ENCODE data around the gene TMEM175. TPM values are rescaled to one million over a fixed set of nuclear protein-coding genes. Genes with fewer than 3 reads are reported as not detected.

The TMEM175 gene
- total and polyA plus RNA-seq, 5 donors from 2014 or later: 12.1 to 46.0 (median 14.6) TPM

DNA sequence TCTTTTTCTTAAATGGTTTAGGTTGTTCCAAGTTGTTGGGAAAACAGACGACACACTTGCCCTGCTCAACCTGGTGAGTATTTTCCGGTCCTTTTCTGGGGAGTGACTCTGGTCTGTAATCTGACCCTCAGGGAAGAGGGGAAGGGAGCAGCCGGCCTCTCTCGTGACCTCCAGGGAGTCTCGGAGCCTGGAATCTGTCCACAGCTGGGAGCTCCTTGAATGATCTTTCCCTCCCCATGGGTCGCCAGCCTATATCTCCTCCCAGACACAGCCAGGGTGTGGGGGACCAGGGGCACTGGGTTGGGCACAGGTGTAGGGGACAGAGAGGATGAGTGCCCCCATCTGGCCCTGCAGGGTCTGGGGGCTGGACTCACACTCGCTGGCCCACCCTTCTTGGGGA, 18.9 kb downstream of the TMEM175 start:
- DNase-seq: no peak
- no peak overlapping the region for H3K27ac Mint-ChIP-seq
- no peak overlapping the region for H3K4me3 Mint-ChIP-seq
- no peaks in the 10 kb centered on the region for H3K4me1 Mint-ChIP-seq
- no peak for ATAC-seq (ENCODE audit: low read depth in 2 of 2)
- Histone ChIP-seq H3K4me1 (ENCODE audit: control insufficient read depth, insufficient read depth, low read length, poor library complexity, severe bottlenecking) (no peaks in the 10 kb centered on the region), H3K9me3 (ENCODE audit: control insufficient read depth in 2 of 2, low read length in 2 of 2) (no peaks in the 10 kb centered on the region), H3K27ac (ENCODE audit: insufficient read depth, low read length, poor library complexity, severe bottlenecking) (no peak overlapping the region), H3K36me3 (ENCODE audit: control insufficient read depth, insufficient read depth, low read length) (peaks cover 4% of the 10 kb centered on the region), H3K27me3 (ENCODE audit: control insufficient read depth, insufficient read depth, low read length) (no peaks in the 10 kb centered on the region), H3K4me3 (ENCODE audit: low read depth, low read length) (no peak overlapping the region)
- no peaks in the 10 kb centered on the region for H3K27me3 Mint-ChIP-seq
- H3K36me3 Mint-ChIP-seq: peaks cover 9% of the 10 kb centered on the region
- H3K9me3 Mint-ChIP-seq: no peaks in the 10 kb centered on the region

GRCh38 chr4:951594-952468, 19.6 kb downstream of the TMEM175 start:
- H3K36me3 ChIP-seq (ENCODE audit: control insufficient read depth, insufficient read depth, low read length): peaks cover 4% of the 10 kb centered on the region
- H3K9me3 Mint-ChIP-seq: no peaks in the 10 kb centered on the region
- H3K27me3 ChIP-seq (ENCODE audit: control insufficient read depth, insufficient read depth, low read length): no peaks in the 10 kb centered on the region
- ATAC-seq (ENCODE audit: low read depth in 2 of 2): no peak
- no peaks in the 10 kb centered on the region for H3K4me1 ChIP-seq (ENCODE audit: control insufficient read depth, insufficient read depth, low read length, poor library complexity, severe bottlenecking)
- no peak overlapping the region for H3K4me3 ChIP-seq (ENCODE audit: low read depth, low read length)
- peaks cover 9% of the 10 kb centered on the region for H3K36me3 Mint-ChIP-seq
- H3K9me3 ChIP-seq (ENCODE audit: control insufficient read depth in 2 of 2, low read length in 2 of 2): no peaks in the 10 kb centered on the region
- no peaks in the 10 kb centered on the region for H3K4me1 Mint-ChIP-seq
- no peak overlapping the region for H3K4me3 Mint-ChIP-seq
- peak overlapping the region in 1 of 3 donors; percentile 41 for H3K27ac Mint-ChIP-seq
- H3K27ac ChIP-seq (ENCODE audit: insufficient read depth, low read length, poor library complexity, severe bottlenecking): no peak overlapping the region
- no peaks in the 10 kb centered on the region for H3K27me3 Mint-ChIP-seq
- DNase-seq: no peak

DNA sequence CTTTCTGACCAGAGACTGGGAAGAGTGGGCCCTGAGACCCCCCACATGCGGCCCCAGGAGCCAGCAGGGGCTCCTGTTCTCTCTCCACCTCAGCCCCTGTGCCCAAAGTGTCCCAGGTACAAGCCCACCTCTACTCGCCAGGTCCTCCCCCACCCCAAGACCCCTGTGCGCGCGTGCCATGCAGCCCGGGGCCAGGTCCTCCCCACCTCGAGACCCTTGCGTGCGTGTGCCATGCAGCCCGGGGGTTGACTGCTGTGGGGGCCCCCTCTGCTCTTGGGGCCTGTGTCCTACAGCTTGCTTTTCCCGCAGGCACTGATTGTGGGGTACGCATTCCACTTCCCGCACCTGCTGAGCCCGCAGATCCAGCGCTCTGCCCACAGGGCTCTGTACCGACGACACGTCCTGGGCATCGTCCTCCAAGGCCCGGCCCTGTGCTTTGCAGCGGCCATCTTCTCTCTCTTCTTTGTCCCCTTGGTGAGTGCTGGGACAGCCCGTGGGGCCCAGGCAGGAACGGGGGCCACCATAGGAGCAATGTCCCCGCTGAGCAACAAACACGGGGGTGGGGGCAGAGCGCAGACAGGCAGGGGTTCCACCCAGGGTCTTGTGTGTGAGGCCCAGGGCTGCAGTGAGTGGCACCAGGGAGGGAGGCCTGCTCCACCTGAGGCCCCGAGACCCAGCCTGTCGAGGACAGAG, 20.8 kb downstream of the TMEM175 start:
- Mint-ChIP-seq H3K4me1 (no peaks in the 10 kb centered on the region), H3K9me3 (no peaks in the 10 kb centered on the region), H3K4me3 (no peak overlapping the region), H3K27me3 (no peaks in the 10 kb centered on the region), H3K36me3 (peaks cover 9% of the 10 kb centered on the region), H3K27ac (peak overlapping the region in 1 of 3 donors; percentile 62)
- Histone ChIP-seq H3K9me3 (ENCODE audit: control insufficient read depth in 2 of 2, low read length in 2 of 2) (no peaks in the 10 kb centered on the region), H3K27ac (ENCODE audit: insufficient read depth, low read length, poor library complexity, severe bottlenecking) (no peak overlapping the region), H3K27me3 (ENCODE audit: control insufficient read depth, insufficient read depth, low read length) (no peaks in the 10 kb centered on the region), H3K36me3 (ENCODE audit: control insufficient read depth, insufficient read depth, low read length) (peaks cover 4% of the 10 kb centered on the region), H3K4me3 (ENCODE audit: low read depth, low read length) (no peak overlapping the region), H3K4me1 (ENCODE audit: control insufficient read depth, insufficient read depth, low read length, poor library complexity, severe bottlenecking) (no peaks in the 10 kb centered on the region)
- ATAC-seq (ENCODE audit: low read depth in 2 of 2): no peak
- no peak for DNase-seq

DNA sequence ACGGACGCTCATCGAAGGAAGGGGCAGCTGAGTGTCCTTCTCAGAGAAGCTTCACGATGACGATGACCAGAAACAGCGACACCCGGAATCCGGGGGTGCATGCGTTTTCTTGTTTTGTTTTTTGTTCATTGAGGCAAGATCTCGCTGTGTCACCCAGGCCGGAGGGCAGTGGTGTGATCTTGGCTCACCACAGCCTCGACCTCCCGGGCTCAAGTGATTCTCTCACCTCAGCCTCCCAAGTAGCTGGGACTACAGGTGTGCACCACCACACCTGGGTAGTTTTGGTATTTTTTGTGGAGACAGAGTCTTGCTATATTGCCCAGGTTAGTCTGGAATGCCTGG, 21.3 kb downstream of the TMEM175 start:
- peaks cover 0 to under 1% (median 0%) of the 10 kb centered on the region in 4 donors for H3K4me1 Mint-ChIP-seq
- Histone ChIP-seq H3K9me3 (ENCODE audit: control insufficient read depth in 2 of 2, low read length in 2 of 2) (no peaks in the 10 kb centered on the region), H3K27ac (ENCODE audit: insufficient read depth, low read length, poor library complexity, severe bottlenecking) (no peak overlapping the region), H3K4me3 (ENCODE audit: low read depth, low read length) (no peak overlapping the region), H3K27me3 (ENCODE audit: control insufficient read depth, insufficient read depth, low read length) (no peaks in the 10 kb centered on the region), H3K36me3 (ENCODE audit: control insufficient read depth, insufficient read depth, low read length) (peaks cover 4% of the 10 kb centered on the region), H3K4me1 (ENCODE audit: control insufficient read depth, insufficient read depth, low read length, poor library complexity, severe bottlenecking) (no peaks in the 10 kb centered on the region)
- no peak overlapping the region for H3K4me3 Mint-ChIP-seq
- H3K27me3 Mint-ChIP-seq: no peaks in the 10 kb centered on the region
- ATAC-seq (ENCODE audit: low read depth in 2 of 2): no peak
- no peak for DNase-seq
- no peak overlapping the region for H3K27ac Mint-ChIP-seq
- H3K36me3 Mint-ChIP-seq: peaks cover 10% of the 10 kb centered on the region
- no peaks in the 10 kb centered on the region for H3K9me3 Mint-ChIP-seq

- Mint-ChIP-seq H3K36me3 (peaks cover 14% of the 10 kb centered on the region), H3K9me3 (no peaks in the 10 kb centered on the region), H3K27ac (peak overlapping the region in 1 of 3 donors; percentile 12), H3K4me3 (no peak overlapping the region), H3K27me3 (no peaks in the 10 kb centered on the region), H3K4me1 (peaks cover 0 to 2% (median 0%) of the 10 kb centered on the region in 4 donors)
- Histone ChIP-seq H3K4me3 (ENCODE audit: low read depth, low read length) (no peak overlapping the region), H3K36me3 (ENCODE audit: control insufficient read depth, insufficient read depth, low read length) (peaks cover 4% of the 10 kb centered on the region), H3K27me3 (ENCODE audit: control insufficient read depth, insufficient read depth, low read length) (no peaks in the 10 kb centered on the region), H3K4me1 (ENCODE audit: control insufficient read depth, insufficient read depth, low read length, poor library complexity, severe bottlenecking) (no peaks in the 10 kb centered on the region), H3K9me3 (ENCODE audit: control insufficient read depth in 2 of 2, low read length in 2 of 2) (no peaks in the 10 kb centered on the region), H3K27ac (ENCODE audit: insufficient read depth, low read length, poor library complexity, severe bottlenecking) (no peak overlapping the region)
- DNase-seq (no peak), ATAC-seq (ENCODE audit: low read depth in 2 of 2) (no peak)
Measured at GRCh38 chr4:954211-955020, 22.2 kb downstream of the TMEM175 start.

DNA sequence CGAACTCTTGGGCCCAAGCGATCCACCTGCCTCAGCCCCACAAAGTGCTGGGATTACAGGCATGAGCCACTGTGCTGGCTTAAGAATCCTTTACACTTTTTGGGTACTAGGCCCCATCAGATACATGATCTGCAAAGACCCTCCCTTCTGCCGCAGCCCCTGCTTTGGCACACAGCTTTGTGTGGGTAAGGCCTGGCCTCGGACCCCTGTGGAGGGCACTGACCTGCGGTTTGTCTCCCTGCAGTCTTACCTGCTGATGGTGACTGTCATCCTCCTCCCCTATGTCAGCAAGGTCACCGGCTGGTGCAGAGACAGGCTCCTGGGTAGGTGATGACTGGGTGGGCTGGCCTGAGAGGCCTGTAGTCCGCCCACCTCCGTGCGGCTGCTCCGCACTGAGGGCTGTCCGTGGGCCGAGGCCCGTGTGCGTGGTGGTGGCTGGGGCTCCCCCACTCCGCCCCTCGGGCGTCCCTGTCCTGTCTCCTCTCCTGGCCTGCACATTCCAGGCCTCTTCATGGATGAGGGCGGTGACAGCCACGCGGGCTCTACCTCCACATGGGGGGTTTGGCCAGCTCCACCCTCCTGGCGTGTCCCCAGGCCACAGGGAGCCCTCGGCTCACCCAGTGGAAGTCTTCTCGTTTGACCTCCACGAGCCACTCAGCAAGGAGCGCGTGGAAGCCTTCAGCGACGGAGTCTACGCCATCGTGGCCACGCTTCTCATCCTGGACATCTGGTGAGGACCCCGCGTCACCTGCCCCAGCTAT, 23.1 kb downstream of the TMEM175 start:
- ATAC-seq (ENCODE audit: low read depth in 2 of 2) (no peak), DNase-seq (no peak)
- H3K27me3 ChIP-seq (ENCODE audit: control insufficient read depth, insufficient read depth, low read length): no peaks in the 10 kb centered on the region
- Mint-ChIP-seq H3K27ac (no peak overlapping the region), H3K36me3 (peaks cover 14% of the 10 kb centered on the region), H3K9me3 (no peaks in the 10 kb centered on the region), H3K4me1 (peaks cover 0 to 2% (median 0%) of the 10 kb centered on the region in 4 donors), H3K4me3 (no peak overlapping the region), H3K27me3 (no peaks in the 10 kb centered on the region)
- no peaks in the 10 kb centered on the region for H3K4me1 ChIP-seq (ENCODE audit: control insufficient read depth, insufficient read depth, low read length, poor library complexity, severe bottlenecking)
- no peak overlapping the region for H3K4me3 ChIP-seq (ENCODE audit: low read depth, low read length)
- no peaks in the 10 kb centered on the region for H3K9me3 ChIP-seq (ENCODE audit: control insufficient read depth in 2 of 2, low read length in 2 of 2)
- no peak overlapping the region for H3K27ac ChIP-seq (ENCODE audit: insufficient read depth, low read length, poor library complexity, severe bottlenecking)
- H3K36me3 ChIP-seq (ENCODE audit: control insufficient read depth, insufficient read depth, low read length): peaks cover 4% of the 10 kb centered on the region

DNA sequence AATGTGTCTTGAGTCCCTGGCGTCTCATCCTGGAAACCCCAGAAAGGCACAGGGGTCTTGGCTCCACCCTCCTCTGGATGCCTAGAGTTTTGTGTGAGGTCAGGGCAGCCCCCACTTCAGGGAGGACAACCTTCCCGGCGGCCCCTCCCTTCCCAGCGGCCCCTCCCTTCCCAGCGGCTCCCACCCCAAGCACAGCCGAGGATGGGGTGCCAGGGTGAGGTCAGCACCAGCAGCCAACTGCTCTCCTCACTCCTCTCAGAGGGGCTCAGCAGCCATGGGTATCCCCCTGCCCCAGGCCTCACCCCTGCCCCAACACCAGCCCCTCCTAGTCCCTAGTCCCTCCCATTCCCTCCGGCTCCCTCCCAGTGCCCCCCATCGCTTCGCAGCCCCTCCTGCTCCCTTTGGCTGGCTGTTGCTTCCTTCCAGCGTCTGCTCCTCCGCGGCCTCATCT, 23.7 kb downstream of the TMEM175 start:
- Mint-ChIP-seq H3K4me3 (no peak overlapping the region), H3K27me3 (no peaks in the 10 kb centered on the region), H3K36me3 (peaks cover 14% of the 10 kb centered on the region), H3K4me1 (peaks cover 0 to 2% (median 0%) of the 10 kb centered on the region in 4 donors), H3K9me3 (no peaks in the 10 kb centered on the region), H3K27ac (no peak overlapping the region)
- DNase-seq (no peak), ATAC-seq (ENCODE audit: low read depth in 2 of 2) (no peak)
- Histone ChIP-seq H3K4me1 (ENCODE audit: control insufficient read depth, insufficient read depth, low read length, poor library complexity, severe bottlenecking) (no peaks in the 10 kb centered on the region), H3K4me3 (ENCODE audit: low read depth, low read length) (no peak overlapping the region), H3K27me3 (ENCODE audit: control insufficient read depth, insufficient read depth, low read length) (no peaks in the 10 kb centered on the region), H3K27ac (ENCODE audit: insufficient read depth, low read length, poor library complexity, severe bottlenecking) (no peak overlapping the region), H3K9me3 (ENCODE audit: control insufficient read depth in 2 of 2, low read length in 2 of 2) (no peaks in the 10 kb centered on the region), H3K36me3 (ENCODE audit: control insufficient read depth, insufficient read depth, low read length) (peaks cover 4% of the 10 kb centered on the region)

Data from CD4-positive, CD25-positive, alpha-beta regulatory T cell (primary cell).